D721Med (cell line): ENCODE results near the gene PCDHGC3.
A peak's percentile ranks its signal among the peaks of the same experiment; 100 is the strongest.

Source experiments
- DNase-seq: peaks from one replicate; pipeline ENCODE4 v3.0.0; 2011; ENCODE audit warnings: low spot score; ENCODE audit not compliant: insufficient read length
- FAIRE-seq: peaks from 2 replicates; lab custom pipeline; 2011; peaks lifted over from hg19 to GRCh38; lab: Jason Lieb, UNC
- TF ChIP-seq, protein P1 (sequence below): IDR thresholded peaks from 2 replicates; pipeline ENCODE4 v1.5.1; 2012; ENCODE audit warnings: mild to moderate bottlenecking, control low read depth; ENCODE audit not compliant: insufficient read depth; ENCODE audit errors: missing control alignments

The PCDHGC3 gene

DNA sequence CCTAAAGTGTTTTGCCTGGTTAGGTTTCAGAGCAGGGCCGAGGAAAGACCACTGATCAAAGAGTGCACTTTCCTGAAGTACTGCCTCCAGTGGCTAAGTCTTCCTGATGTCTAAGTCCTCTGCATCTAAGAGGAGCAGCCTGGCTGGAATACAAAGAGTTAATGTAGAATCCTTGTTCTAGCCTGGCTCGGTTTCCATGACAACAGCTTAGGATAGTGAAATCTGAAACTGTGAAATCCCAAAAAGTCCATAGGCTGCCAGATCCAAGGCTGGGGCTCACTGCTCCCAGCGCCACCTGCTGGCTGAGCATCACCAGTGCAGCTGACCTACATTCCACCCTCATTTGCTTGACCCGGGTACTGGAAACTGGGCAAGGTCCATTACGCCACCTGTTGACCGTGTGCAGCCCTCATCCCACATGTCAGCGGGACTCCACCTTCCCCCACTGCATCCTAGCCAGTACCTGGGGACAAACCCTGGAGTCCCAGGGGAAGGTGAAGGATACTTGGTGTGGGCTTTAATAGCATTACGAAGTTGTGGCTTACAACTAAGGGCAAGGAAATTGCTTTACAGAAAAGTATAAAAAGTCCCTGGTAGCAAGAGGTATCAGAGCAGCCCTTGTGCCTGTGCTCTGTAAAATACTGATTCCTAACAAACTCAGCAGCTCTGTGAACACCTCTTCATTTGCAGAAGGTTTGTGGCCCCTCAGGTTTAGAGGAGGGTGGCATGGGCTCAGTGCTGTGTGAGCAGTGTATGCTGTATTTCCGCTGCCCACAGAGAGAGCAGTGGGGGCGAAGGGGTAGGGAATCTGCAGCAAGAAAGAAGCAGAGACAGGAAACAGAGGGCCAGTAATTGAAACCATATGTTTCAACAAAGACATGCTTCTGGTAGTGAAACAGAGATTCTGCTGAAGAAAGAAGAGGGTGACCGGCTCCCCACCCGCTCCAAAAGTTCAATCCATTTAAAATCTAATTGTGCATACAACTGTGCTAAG is 49.1 kb downstream of the PCDHGC3 start:
- TF ChIP-seq, protein P1, sequence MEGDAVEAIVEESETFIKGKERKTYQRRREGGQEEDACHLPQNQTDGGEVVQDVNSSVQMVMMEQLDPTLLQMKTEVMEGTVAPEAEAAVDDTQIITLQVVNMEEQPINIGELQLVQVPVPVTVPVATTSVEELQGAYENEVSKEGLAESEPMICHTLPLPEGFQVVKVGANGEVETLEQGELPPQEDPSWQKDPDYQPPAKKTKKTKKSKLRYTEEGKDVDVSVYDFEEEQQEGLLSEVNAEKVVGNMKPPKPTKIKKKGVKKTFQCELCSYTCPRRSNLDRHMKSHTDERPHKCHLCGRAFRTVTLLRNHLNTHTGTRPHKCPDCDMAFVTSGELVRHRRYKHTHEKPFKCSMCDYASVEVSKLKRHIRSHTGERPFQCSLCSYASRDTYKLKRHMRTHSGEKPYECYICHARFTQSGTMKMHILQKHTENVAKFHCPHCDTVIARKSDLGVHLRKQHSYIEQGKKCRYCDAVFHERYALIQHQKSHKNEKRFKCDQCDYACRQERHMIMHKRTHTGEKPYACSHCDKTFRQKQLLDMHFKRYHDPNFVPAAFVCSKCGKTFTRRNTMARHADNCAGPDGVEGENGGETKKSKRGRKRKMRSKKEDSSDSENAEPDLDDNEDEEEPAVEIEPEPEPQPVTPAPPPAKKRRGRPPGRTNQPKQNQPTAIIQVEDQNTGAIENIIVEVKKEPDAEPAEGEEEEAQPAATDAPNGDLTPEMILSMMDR = peak; percentile 83
- FAIRE-seq (peak; percentile 72), DNase-seq (peak; percentile 60)

DNA sequence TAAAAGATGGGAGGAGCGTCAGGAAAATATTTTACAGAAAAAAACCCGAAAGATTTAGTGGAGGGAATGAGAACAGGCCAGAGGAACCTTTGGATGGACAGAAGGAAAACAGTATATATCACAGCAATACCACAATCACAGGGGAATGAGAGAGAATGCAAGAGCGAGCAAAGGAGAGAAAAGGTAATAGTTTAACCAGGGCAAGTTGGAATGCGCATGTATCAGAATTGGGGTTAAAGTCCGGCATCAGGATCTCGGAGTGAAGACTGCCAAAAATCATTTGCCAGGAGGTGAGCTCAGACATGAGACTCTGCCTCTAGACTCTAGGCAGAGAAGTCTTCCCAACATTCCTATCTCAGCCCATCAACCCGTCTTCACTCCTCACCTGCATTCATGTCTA is 49.9 kb downstream of the PCDHGC3 start:
- TF ChIP-seq, protein P1 = no peak
- DNase-seq (no peak), FAIRE-seq (no peak)

DNA sequence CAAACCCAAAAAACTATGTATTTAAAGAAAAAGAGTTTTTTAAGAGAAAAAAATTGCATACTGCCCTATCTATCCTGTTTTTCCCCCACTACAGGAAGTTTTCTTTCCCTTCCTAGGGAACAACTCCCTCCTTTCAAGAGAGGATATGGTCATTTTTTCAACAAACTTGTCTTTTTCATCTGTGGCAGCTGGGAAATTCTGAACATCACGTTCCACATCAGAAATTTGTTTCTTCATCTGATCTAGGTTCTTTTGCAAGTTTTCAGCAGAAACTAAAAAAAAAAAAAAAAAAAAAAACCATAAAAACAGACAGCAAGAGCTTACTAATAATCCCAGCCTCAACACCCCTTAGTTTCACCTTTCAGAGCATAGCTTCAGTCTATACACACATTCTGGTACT is 51.7 kb downstream of the PCDHGC3 start:
- TF ChIP-seq, protein P1 = no peak
- DNase-seq (no peak), FAIRE-seq (no peak)
